T47D (cell line): ENCODE results near the gene RGS7.

Experiments used
- DNase-seq, 2 experiments: peaks; one replicate each; pipeline versions ENCODE4 v3.0.0 to v3.0.0-alpha.2; 2011 to 2012; ENCODE audit warnings: low read depth in 1 of 2, low spot score in 1 of 2
- JUND ChIP-seq: IDR thresholded peaks from 2 replicates; pipeline ENCODE4 v1.6.1; 2012; ENCODE audit warnings: low read depth
- in situ Hi-C: cut with HindIII; loops from 2 replicates; pipeline ENCODE4 v1.10.0; 2016; ENCODE audit warnings: low sequenced_read_pairs, low pct_unique_long_range_greater_than_20kb

RGS7 gene

DNA sequence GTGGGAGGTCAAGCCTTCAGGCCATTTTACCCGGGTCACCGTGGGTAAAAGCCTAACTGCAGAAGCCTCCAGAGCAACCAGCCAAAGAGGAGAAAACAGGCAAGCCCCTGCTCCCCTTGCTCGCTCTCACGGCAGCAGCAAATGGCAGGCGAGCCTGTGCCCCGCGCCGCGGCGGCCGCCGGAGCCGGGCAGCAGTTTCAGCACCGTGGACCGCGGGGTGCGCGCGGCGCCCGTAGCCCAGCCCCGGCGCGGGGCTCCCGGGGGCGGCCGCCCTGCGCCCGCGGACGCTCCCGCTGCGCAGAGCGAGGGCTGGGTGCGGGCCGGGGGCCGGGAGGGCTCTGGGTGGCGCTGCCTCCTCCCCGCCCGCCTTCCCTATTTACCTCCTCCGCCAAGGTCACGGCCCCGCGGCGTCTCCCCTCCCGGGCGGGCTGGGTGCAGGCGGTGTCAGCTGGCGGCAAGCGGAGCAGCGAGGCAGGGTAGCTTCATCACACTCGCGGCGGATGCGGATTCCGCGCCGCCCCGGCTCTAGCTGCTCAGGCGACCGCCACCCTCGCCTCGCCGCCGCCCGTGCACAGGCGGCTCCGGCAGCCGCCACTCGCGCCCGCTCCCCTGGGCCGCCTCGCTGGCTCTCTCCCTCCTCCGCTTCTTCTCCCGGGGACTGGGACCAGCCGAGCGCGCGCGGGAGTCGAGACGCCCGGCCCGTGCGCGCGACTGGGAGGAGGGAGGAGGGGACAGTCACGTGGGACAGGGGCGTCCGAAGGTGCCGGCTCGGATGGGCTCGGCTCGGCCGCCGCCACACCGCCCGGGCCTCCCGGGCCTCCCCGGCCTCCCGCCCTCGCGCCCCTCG, at the start of gene RGS7:
TSS of gene RGS7 (minus strand) at position 687 of the 847 bp plus-strand sequence.
- no peak for DNase-seq
- TF ChIP-seq JUND: no peak
- in situ Hi-C loops: no loop called here

DNA sequence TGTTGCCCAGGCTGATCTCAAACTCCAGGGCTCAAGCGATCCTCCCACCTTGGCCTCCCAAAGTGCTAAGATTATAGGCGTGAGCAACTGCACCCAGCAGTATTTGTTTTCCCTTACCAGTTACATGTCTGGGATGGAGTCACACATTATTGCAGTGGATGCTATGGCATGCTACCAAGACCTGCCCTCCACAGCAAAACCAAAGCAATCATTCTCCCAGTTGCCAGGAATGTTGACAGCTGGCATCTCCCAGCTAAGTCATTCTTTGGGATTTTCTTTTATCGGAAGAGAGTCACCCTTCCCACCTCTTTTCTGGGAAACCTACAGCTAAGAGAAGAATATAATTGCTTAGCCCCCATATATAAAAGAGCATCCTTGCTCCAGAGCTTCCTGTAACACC, 49.4 kb upstream of the RGS7 start:
- in situ Hi-C loops: no loop called here
- TF ChIP-seq JUND: no peak

DNA sequence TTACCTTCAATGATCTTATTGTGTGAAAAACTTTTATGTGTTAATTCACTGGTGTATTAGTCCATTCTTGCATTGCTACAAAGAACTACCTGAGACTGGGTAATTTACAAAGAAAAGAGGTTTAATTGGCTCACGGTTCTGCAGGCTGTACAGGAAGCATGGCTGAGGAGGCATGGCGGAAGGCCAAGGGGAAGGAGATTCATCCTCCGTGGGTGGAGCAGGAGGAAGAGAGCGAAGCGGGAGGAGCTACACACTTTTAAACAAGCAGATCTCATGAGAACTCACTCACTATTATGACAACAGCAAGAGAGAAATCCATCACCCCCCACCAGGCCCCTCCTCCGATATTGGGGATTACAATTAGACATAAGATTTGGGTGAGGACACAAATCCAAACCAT, 44.2 kb upstream of the RGS7 start:
- no peak for TF ChIP-seq JUND
- no peak for DNase-seq
- in situ Hi-C loops: no loop called here

More for the DNA sequence above, 49.4 kb upstream of the RGS7 start:
- no peak for DNase-seq

DNA sequence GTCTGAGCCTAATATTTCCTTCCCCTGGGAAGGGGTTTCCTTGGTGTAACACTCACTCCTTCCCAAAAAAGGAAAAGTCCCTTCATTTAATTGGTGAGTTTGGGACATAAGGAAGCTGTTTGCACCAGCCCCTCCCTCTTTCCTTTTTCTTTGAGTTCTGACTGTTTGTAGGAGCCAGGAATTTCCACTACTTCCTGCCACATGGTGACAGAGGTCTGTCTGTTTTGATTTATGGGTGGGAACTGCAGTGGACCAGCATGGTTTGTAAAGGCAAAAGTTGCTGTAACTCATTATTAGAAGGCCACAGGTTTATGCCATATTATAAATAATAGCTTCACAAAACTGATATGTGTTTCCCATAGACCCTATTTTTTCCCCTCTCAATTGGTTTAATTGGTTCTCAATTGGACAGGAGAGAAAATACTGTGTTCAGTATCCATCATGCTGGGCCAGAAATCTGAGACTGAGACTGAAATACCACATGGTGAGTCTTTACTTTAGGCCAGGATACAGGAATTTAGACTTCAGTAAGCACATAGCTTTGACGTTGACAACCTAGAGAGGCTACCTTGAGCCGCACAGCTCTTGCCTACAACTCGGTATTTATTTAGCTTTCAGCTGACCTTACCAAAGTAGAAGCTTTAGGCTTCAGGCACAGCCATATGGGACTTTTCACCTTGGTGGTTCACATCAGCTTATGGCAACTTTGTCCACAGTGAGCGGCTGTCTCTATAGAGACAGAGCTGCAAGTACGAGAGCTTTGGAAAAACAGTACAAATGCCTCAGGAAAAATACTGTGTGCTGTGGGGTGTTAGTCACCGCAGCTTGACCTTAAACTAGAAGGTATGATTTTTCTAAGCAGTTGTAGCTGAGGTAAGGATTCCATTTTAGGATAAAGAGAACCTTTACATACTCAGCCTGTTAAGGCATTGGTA, 40.0 kb upstream of the RGS7 start:
- in situ Hi-C loops: no loop called here
- peak in 1 of 2 experiments; percentile 30 for DNase-seq

DNA sequence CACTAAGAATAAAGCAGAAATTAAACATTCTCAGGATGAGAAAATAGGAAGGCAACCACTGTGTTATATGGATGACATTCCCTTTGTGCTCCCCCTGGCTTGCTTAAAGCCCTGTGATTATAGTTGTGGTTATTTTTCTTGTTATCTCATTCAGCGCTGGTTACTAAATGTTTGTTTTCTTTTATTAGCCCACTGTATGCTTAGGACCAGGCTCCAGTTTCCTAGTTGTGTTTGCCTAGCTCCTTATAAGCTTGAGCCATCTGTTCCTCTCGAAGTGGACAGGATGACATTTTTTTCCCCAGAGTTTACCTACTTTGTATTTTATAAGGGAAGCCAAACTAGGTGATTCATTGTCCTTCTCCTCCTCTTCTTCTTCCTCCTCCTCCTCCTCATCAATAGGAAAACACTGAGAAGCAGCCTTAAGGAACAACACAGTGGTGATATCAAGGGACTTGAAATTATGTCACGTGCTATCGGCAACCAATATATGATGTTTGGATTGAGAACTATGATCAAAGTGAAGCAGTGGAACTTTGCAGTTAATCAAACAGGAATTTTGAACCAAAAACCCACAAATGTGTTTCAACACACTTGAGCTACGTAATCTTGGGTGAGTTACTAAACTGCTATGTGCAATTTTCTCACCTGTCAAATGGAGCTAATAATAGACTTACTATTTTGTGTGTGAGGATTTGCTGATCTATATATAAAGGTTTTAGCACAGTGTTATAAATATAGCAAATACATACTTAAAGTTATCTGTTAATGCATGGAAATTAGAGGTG, 35.1 kb upstream of the RGS7 start:
- in situ Hi-C loops: no loop called here
- no peak; the same call in 1 of the 2 replicates for TF ChIP-seq JUND
- DNase-seq: peak in 1 of 2 experiments; percentile 55

More for the DNA sequence above, 40.0 kb upstream of the RGS7 start:
- TF ChIP-seq JUND: no peak

DNA sequence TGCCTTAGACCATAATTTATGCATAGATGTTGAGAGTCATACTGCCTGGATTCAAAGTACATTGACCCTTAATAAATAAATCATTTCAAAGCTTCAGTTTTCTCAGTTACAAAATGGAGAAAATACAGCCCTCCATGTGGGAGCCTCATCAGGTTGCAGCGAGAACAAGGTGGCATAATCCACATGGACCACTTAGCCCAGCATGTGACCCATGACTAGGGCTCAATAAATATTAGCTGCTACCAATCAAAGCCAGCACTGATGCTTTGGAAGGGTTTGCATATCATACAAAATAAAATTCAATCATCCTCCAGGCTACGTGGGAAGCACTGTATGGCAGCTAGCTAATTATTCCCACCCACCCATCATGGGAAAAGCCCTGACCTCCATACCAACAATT, 33.5 kb upstream of the RGS7 start:
- in situ Hi-C loops: no loop called here
- TF ChIP-seq JUND: no peak
- no peak for DNase-seq

DNA sequence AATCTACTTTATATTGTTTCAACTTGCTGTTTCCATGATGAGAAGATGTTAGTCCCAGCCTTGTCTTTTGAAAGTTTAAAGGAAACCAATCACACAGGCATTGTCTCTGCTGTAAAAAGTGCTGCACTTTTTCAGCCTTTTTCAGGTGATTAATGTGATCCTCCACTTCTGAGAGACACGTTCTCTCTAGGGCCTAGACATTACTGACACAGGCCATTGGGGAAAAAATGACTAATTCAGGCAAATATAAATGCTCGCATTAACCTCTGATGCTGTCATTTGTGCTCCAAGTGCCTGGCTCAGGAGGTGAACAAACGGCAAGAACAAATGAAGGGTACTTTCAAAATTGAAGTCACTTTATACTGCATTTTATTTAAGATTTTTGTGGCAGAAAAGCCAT, 32.4 kb upstream of the RGS7 start:
- in situ Hi-C loops: no loop called here
- no peak for TF ChIP-seq JUND
- no peak for DNase-seq

DNA sequence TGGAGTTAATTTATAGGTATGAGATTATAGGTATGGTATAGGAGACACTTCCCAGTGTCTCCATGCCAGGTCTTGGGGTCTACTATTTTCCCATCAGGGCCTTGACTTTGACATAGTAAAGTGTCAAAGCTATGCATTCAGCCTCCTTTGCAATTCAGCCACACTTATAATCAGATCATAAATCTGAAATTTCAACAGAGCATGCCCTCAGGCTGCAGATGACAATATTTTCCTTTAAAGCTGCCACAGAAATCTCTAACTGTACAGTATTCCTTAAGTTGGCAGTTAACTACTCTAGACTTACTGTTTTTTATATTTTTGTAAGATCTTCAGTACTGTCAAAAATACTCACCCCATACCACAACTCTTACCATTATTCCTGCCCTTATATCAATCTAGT, 30.2 kb upstream of the RGS7 start:
- in situ Hi-C loops: no loop called here
- no peak for TF ChIP-seq JUND
- DNase-seq: peak in 1 of 2 experiments; percentile 50

DNA sequence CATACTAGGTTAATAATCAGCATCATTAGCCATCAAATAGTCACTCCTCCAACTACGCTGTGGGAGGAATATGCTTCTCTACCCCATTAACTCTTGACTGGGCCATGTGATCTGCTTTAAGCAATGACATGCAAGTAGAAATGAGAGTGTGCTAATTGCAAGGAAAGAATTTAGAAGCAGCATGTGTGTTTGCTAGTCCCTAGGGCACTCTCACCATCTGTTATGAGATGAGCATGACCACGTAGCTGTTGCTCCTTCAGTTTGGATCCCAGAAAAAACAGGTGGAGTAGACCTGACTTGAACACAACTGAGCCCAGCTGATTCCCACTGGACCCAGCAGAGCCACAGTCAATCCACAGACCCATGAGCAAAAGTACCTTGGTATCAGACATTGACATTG, 19.7 kb upstream of the RGS7 start:
- in situ Hi-C loops: no loop called here
- DNase-seq: no peak
- TF ChIP-seq JUND: no peak

DNA sequence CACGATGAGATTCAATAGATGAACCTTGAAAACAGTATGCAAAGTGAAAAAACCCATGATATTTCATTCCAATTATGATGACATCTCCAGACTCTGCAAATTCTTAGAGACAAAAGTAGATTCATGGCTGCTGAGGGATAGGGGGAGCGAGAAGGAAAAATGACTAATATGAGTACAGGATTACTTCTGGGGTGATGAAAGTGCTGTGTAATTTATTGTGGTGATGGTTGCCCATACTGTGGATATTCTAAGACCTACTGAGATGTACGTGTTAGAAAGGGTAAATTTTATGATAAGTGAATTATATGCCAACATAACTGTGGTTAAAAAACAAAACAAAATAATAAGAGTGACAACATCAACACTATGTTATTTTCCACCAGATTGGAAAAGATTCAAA, 18.9 kb upstream of the RGS7 start:
- in situ Hi-C loops: no loop called here
- no peak for TF ChIP-seq JUND
- no peak for DNase-seq

DNA sequence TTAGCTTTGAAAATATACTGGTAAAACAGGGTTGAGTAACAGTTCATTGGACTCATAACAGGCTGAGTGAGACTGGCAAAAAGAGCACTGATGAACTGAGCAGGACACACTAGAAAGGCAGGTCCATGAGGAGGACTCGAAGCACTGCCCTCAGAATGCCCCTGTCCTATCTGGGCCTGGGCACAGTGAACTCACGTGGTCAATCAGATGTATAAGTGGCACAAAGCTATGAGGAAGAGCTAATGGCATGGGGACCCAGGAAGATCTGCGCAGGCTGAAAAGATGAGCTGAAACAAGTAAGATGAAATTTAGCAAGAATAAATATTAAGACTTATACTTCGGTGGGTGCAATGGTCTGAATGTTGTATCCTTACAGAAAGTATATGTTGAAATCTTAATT, 9.2 kb upstream of the RGS7 start:
- DNase-seq: no peak
- no peak for TF ChIP-seq JUND
- in situ Hi-C loops: no loop called here

DNA sequence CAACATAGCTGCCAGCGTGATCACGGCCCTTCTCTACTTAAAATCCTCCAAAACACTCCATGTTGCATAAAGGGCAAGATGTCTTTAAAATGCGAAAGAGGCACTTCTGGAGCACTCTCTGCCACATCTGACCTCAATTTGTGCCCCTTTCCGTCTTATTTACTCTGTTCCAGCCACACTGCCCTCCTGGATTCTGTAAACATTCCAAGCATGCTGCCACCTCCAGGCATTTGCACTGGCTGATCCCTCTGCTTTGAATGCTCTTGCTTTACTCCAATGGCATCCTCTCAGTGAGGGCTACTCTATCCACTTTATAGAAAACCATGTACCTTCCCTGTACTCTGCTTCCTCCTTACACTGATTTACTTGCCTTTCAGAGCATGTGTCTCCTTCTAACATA, 5.3 kb upstream of the RGS7 start:
- DNase-seq: peak; percentile 73 to 89
- no peak for TF ChIP-seq JUND
- in situ Hi-C loops: no loop called here
